Measurements from ENCODE around the gene TMEM132D.

DNA sequence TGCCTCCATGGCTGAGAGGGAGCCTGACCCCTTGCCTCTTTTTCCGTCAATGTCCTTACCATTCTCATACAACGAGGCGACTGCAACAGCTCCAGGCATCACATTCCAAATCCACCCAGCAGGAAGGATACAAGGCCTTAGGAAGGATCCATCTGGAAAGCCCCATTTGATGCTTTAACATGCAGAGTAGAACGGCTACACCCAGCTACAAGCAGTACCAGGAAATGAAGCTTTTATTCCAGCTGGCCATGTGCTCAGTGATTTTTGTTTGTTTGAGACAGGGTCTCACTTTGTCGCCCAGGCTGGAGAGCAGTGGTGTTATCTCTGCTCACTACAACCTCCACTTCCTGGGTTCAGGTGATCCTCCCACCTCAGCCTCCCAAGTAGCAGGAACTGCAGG is 124.8 kb downstream of the TMEM132D start:
- TF ChIP-seq, protein P1, sequence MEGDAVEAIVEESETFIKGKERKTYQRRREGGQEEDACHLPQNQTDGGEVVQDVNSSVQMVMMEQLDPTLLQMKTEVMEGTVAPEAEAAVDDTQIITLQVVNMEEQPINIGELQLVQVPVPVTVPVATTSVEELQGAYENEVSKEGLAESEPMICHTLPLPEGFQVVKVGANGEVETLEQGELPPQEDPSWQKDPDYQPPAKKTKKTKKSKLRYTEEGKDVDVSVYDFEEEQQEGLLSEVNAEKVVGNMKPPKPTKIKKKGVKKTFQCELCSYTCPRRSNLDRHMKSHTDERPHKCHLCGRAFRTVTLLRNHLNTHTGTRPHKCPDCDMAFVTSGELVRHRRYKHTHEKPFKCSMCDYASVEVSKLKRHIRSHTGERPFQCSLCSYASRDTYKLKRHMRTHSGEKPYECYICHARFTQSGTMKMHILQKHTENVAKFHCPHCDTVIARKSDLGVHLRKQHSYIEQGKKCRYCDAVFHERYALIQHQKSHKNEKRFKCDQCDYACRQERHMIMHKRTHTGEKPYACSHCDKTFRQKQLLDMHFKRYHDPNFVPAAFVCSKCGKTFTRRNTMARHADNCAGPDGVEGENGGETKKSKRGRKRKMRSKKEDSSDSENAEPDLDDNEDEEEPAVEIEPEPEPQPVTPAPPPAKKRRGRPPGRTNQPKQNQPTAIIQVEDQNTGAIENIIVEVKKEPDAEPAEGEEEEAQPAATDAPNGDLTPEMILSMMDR (IDR thresholded peaks at IDR 0.05; ENCODE audit: insufficient read depth, low read depth, low read length) = no peak
- no peak for TF ChIP-seq EZH2 (IDR thresholded peaks at IDR 0.05; ENCODE audit: insufficient read depth, low read length)

Measured in astrocyte (in vitro differentiated cells and primary cell).